Left lung (tissue), 10 donors: ENCODE data around the gene MAGT1. TPM values are rescaled to one million over a fixed set of nuclear protein-coding genes. Genes with fewer than 3 reads are reported as not detected.

Experiments used
- ATAC-seq: fragments of 200-7000 bp; cut with Tn5 transposase; one replicate; pipeline ENCODE4 v1.9.1; 2020; ENCODE audit warnings: moderate library complexity
- DNase-seq, 4 donors: peaks; one replicate each; pipeline ENCODE4 v3.0.0-alpha.2; 2013 to 2020
- H3K27ac ChIP-seq, 2 donors: fragments of 200-600 bp; sonication (generic) in 1 of 2; one replicate each; pipeline versions ENCODE4 v1.5.0 to v1.8.0; 2020 to 2021
- H3K27me3 ChIP-seq, 2 donors: fragments of 200-600 bp; sonication (generic) in 1 of 2; one replicate each; pipeline versions ENCODE4 v1.5.0 to v1.8.0; 2020 to 2021
- H3K36me3 ChIP-seq, 2 donors: fragments of 200-600 bp; sonication (generic) in 1 of 2; one replicate each; pipeline versions ENCODE4 v1.5.0 to v1.8.0; 2020 to 2021
- H3K4me1 ChIP-seq, 2 donors: fragments of 200-600 bp; one replicate each; pipeline ENCODE4 v1.8.0; 2021
- H3K4me3 ChIP-seq, 2 donors: fragments of 200-600 bp; sonication (generic) in 1 of 2; one replicate each; pipeline versions ENCODE4 v1.5.0 to v1.8.0; 2020 to 2021; ENCODE audit warnings: mild to moderate bottlenecking in 1 of 2
- H3K9me3 ChIP-seq, 2 donors: fragments of 200-600 bp; sonication (generic) in 1 of 2; one replicate each; pipeline versions ENCODE4 v1.5.0 to v1.8.0; 2020 to 2021
- intact Hi-C, 2 donors: fragments of 100-400 bp; cut with DNase I; formaldehyde crosslinking; loops; one replicate each; pipeline versions ENCODE4 v1.11.2 to v1.14.2; 2022
- polyA plus RNA-seq, 6 donors: library from polyadenylated mRNA; unstranded; fragments of 120-200 nt; gene quantifications; one replicate each; pipeline ENCODE4 v1.2.1, GENCODE V29; 2013; ENCODE audit not compliant: insufficient read length in 6 of 6
- total RNA-seq, 2 donors: library from RNA; stranded (reverse); fragmentation: NEBNext Ultra II Directional; extraction: Animal tissue kit (Norgen Biotek cat#: 25700); gene quantifications; one replicate each; pipeline ENCODE4 v1.2.1, GENCODE V29; 2021
- TF ChIP-seq, protein P1 (sequence below), 2 donors: fragments of 200-600 bp; sonication (generic) in 1 of 2; IDR thresholded peaks; one replicate each; pipeline versions ENCODE4 v1.5.0 to v1.8.0; 2021; ENCODE audit warnings: antibody characterized with exemption in 2 of 2
- donor health status: DM: no; HTN: yes; CAD: no.
- donor health status: DM: no; HTN: no; CAD: no.

The MAGT1 gene
- total and polyA plus RNA-seq, 8 donors = 61.1 to 90.6 (median 72.1) TPM

DNA sequence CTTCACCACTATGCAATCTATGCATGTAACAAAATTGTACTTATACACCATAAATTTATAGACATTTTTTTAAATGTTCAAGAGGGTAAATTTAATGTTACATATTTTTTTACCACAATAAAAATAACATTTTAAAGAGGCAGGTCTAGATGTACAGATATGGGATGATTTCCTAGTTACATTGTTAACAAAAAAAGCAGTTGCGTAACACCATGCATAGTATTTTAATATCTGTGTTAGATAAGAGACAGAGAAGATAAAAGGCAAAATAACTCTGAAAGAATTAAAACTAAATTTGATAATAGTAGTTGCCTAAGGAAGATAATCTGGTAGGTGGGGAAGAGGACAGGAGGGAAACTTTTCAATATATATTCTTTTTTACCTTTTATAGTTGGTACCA, 100.1 kb downstream of the MAGT1 start:
- Histone ChIP-seq H3K36me3 (no peaks in the 10 kb centered on the region), H3K9me3 (no peaks in the 10 kb centered on the region), H3K4me3 (no peak overlapping the region), H3K4me1 (no peaks in the 10 kb centered on the region), H3K27me3 (no peaks in the 10 kb centered on the region), H3K27ac (no peak overlapping the region)
- DNase-seq (no peak), ATAC-seq (no peak)
- TF ChIP-seq, protein P1, sequence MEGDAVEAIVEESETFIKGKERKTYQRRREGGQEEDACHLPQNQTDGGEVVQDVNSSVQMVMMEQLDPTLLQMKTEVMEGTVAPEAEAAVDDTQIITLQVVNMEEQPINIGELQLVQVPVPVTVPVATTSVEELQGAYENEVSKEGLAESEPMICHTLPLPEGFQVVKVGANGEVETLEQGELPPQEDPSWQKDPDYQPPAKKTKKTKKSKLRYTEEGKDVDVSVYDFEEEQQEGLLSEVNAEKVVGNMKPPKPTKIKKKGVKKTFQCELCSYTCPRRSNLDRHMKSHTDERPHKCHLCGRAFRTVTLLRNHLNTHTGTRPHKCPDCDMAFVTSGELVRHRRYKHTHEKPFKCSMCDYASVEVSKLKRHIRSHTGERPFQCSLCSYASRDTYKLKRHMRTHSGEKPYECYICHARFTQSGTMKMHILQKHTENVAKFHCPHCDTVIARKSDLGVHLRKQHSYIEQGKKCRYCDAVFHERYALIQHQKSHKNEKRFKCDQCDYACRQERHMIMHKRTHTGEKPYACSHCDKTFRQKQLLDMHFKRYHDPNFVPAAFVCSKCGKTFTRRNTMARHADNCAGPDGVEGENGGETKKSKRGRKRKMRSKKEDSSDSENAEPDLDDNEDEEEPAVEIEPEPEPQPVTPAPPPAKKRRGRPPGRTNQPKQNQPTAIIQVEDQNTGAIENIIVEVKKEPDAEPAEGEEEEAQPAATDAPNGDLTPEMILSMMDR (IDR thresholded peaks at IDR 0.05) = no peak
- intact Hi-C loops = no loop called here

DNA sequence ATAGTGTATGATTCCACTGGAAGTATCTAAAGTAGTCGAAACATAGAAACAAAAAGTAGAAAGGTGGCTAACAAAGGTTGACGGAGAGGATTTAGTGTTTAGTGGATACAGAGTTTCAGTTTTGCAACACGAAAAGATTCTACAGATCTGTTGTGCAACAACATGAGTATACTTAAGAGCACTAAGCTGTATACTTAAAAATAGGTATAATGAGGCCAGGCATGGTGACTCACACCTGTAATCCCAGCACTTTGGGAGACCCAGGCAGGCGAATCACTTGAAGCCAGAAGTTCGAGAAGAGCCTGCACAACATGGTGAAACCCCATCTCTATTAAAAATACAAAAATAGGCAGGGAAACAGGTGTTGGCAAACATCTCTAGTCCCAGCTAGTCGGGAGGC, 101.3 kb downstream of the MAGT1 start:
- TF ChIP-seq, protein P1 (IDR thresholded peaks at IDR 0.05) = no peak
- Histone ChIP-seq H3K27me3 (no peaks in the 10 kb centered on the region), H3K9me3 (no peaks in the 10 kb centered on the region), H3K4me3 (no peak overlapping the region), H3K27ac (no peak overlapping the region), H3K36me3 (no peaks in the 10 kb centered on the region), H3K4me1 (no peaks in the 10 kb centered on the region)
- DNase-seq (no peak), ATAC-seq (peak; percentile 64)
- intact Hi-C loops = no loop called here

DNA sequence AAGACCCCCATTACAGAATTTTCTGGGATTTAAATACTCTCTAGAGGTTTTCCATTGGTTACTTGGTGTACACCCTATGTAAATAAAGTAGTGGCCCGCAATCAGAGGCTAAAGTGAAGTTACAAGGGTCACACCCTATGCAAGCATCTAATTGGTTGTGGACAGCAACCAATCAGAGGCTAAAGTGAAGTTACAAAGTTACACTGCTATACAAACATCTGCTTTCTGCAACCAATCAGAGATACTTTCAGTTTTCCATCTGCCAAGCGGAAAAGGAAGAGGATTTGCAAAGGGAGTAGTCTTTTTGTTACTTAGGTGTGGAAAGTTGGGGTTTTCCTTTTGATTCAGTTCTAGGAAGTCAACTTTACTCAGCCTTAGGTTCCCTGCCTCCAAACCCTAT, 107.2 kb downstream of the MAGT1 start:
- H3K27me3 ChIP-seq = no peaks in the 10 kb centered on the region
- ATAC-seq (peak; percentile 23), DNase-seq (peak in 1 of 4 donors; percentile 16)
- H3K9me3 ChIP-seq = no peaks in the 10 kb centered on the region
- H3K36me3 ChIP-seq = no peaks in the 10 kb centered on the region
- intact Hi-C loops = no loop called here
- H3K4me3 ChIP-seq = peak overlapping the region in 1 of 2 donors; percentile 24
- TF ChIP-seq, protein P1 (IDR thresholded peaks at IDR 0.05) = no peak
- peak overlapping the region in 1 of 2 donors; percentile 63 for H3K27ac ChIP-seq
- no peaks in the 10 kb centered on the region for H3K4me1 ChIP-seq

DNA sequence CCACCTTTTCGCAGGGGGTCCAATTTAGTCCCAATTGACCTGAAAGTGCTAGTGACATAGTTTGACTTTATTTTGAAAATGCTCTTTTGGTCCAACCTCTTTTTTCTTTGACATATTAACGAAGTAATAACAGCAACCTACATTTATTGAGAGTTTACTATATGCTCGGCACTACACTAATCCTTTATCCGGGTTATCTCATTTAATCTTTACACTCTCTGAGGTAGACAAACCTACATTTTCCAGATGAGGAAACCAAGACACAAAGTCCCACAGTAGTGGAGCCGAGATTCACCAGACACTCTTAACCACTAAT, 108.9 kb downstream of the MAGT1 start:
- DNase-seq = no peak
- ATAC-seq = no peak
- H3K4me1 ChIP-seq = no peaks in the 10 kb centered on the region
- TF ChIP-seq, protein P1 (IDR thresholded peaks at IDR 0.05) = no peak
- intact Hi-C loops = no loop called here
- peak overlapping the region; percentile 90 to 91 for H3K27ac ChIP-seq
- no peaks in the 10 kb centered on the region for H3K27me3 ChIP-seq
- no peaks in the 10 kb centered on the region for H3K9me3 ChIP-seq
- no peaks in the 10 kb centered on the region for H3K36me3 ChIP-seq
- H3K4me3 ChIP-seq = peak overlapping the region; percentile 35 to 54

DNA sequence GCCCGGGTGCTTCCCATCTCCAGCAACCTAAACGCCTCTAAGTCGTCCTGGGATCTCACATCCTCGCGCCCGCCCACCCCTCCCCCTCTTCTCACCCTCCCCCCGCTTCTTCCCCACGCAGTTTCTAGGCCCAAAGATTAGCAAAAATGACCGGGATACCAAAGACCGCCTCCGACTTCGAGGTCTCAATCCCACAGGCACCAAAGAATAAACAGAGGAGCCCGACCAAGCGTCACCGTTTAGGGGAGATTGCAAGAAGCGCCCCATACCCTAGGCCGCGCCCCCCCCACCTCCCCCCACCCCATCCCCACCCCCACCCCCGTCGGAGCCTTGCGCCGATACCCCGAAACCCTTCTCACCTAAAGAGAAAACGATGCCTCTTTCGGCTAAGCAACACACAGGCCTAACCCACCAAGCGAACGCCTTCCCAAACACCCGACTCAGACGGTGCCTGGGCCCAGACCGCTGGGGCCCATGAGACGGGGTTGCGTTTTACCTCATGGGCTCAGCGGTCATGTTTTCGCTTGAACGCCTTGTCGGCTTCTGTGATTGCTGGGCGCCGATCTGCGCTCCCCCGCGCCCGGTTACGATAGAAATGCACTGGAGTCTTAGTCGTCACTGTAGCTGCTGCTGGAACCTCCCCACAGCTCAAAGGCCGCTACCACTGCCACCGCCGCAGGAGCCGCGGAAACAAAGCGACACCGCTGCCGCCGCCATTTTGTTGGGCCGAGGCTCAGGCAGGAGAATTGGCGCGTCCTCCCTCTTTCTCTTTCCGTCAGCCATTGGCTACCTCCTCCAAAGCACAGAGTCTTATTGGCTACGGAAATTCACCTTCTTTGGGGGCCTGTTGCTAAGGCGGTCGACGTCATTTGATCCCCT, 109.5 kb downstream of the MAGT1 start, which contains the start of gene ATRX:
TSS of gene ATRX (minus strand) at position 731 of the 879 bp plus-strand sequence. CDS start at position 516, 215 bp downstream.
- peak; percentile 74 to 87 (median 80) for DNase-seq
- H3K27me3 ChIP-seq = no peaks in the 10 kb centered on the region
- H3K9me3 ChIP-seq = no peaks in the 10 kb centered on the region
- H3K27ac ChIP-seq = peak within 1 kb of the TSS; percentile 90 to 91
- TF ChIP-seq, protein P1 (IDR thresholded peaks at IDR 0.05) = no peak
- H3K4me3 ChIP-seq = peak within 1 kb of the TSS; percentile 35 to 54
- intact Hi-C loops = no loop called here
- H3K4me1 ChIP-seq = no peaks in the 10 kb centered on the region
- no peaks in the 10 kb centered on the region for H3K36me3 ChIP-seq
- ATAC-seq = peak; percentile 95
